Measurements from ENCODE around the gene LYRM4. TPM values are rescaled to one million over a fixed set of nuclear protein-coding genes. Genes with fewer than 3 reads are reported as not detected.

LYRM4 gene
- polyA plus RNA-seq, 2 of the 4 experiments (the other 2 are of a cell fraction) = 25.6 to 43.3 TPM

DNA sequence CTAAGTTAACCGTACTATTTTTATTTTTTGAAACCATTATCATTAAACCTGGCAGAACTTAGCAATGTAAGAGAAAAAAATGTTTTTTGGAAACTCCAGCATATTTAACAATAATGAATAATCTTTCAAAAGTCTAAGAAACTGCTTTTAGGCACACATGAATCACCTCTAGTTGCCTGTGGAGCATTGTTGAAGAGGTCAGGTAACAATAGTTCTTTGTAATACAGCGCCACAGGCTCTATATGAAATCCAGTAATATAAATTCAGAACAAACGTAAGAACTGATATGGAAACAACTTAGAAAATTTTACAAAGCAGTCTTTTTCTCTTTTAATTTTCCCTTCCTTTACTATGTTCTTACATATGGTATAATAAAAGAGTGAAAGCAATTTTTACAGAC, 10.3 kb downstream of the LYRM4 start:
- Histone ChIP-seq H3K4me2 (no peak overlapping the region), H3K27ac (no peak overlapping the region), H3K9me3 (no peaks in the 10 kb centered on the region), H3K4me3 (no peak overlapping the region), H3K4me1 (peaks cover 14% of the 10 kb centered on the region)
- ATAC-seq = no peak
- ChIA-PET CTCF (no interaction called here), POLR2A (no interaction called here)
- TF ChIP-seq ZFP36 (IDR thresholded peaks at IDR 0.05; ENCODE audit: borderline replicate concordance, partially characterized antibody) = no peak
- TF ChIP-seq CBX8 (IDR thresholded peaks at IDR 0.05) = no peak
- TF ChIP-seq KDM5A (IDR thresholded peaks at IDR 0.05) = no peak
- no peak for TF ChIP-seq EHMT2 (IDR thresholded peaks at IDR 0.05; ENCODE audit: low read depth)
- TF ChIP-seq NPAS2 (CRISPR knock-in tag; IDR thresholded peaks at IDR 0.05; ENCODE audit: borderline replicate concordance) = no peak
- no peak for TF ChIP-seq MAX (IDR thresholded peaks at IDR 0.05)
- no peak for TF ChIP-seq HEYL (CRISPR knock-in tag; IDR thresholded peaks at IDR 0.05)
- TF ChIP-seq POLR2AphosphoS2 (conservative IDR thresholded peaks at IDR 0.05; ENCODE audit: low read length) = no peak
- no peak for TF ChIP-seq RCOR1 (IDR thresholded peaks at IDR 0.05; ENCODE audit: low read depth, low read length)
- TF ChIP-seq CEBPB (IDR thresholded peaks at IDR 0.05) = no peak
- TF ChIP-seq MAZ (IDR thresholded peaks at IDR 0.05; ENCODE audit: borderline replicate concordance, low read depth, low read length) = no peak
- WGBS (ENCODE audit: missing lambda C conversion rate) = 92% methylated on average over 3 of the region's 3 CpGs
- DNase-seq (ENCODE audit: low read depth in 1 of 2, low spot score in 1 of 2) = no peak
- FAIRE-seq = no peak

- FAIRE-seq (no peak), DNase-seq (ENCODE audit: low read depth in 1 of 2, low spot score in 1 of 2) (no peak), ATAC-seq (no peak)
- Histone ChIP-seq H3K4me2 (peak overlapping the region; percentile 39; the same call in 2 of the 3 replicates), H3K9me3 (no peaks in the 10 kb centered on the region), H3K4me3 (no peak overlapping the region), H3K27ac (no peak overlapping the region), H3K4me1 (peaks cover 14% of the 10 kb centered on the region)
- WGBS (ENCODE audit: missing lambda C conversion rate) = 80% methylated on average over 5 of the region's 5 CpGs
- no peak for TF ChIP-seq KDM1A (IDR thresholded peaks at IDR 0.05; ENCODE audit: low read depth)
- no peak for TF ChIP-seq HDAC2 (IDR thresholded peaks at IDR 0.05)
- TF ChIP-seq EHMT2 (IDR thresholded peaks at IDR 0.05; ENCODE audit: low read depth) = no peak
- TF ChIP-seq, protein P1, sequence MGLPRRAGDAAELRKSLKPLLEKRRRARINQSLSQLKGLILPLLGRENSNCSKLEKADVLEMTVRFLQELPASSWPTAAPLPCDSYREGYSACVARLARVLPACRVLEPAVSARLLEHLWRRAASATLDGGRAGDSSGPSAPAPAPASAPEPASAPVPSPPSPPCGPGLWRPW (IDR thresholded peaks at IDR 0.05) = no peak
- TF ChIP-seq CBX8 (IDR thresholded peaks at IDR 0.05) = no peak
- no peak for TF ChIP-seq KDM5A (IDR thresholded peaks at IDR 0.05)
- no peak for TF ChIP-seq POLR2A (IDR thresholded peaks at IDR 0.05; ENCODE audit: low read length)
- TF ChIP-seq RCOR1 (IDR thresholded peaks at IDR 0.05; ENCODE audit: low read depth, low read length) = no peak
- no peak for TF ChIP-seq MAFK (IDR thresholded peaks at IDR 0.05; ENCODE audit: partially characterized antibody)
- TF ChIP-seq, protein P2, sequence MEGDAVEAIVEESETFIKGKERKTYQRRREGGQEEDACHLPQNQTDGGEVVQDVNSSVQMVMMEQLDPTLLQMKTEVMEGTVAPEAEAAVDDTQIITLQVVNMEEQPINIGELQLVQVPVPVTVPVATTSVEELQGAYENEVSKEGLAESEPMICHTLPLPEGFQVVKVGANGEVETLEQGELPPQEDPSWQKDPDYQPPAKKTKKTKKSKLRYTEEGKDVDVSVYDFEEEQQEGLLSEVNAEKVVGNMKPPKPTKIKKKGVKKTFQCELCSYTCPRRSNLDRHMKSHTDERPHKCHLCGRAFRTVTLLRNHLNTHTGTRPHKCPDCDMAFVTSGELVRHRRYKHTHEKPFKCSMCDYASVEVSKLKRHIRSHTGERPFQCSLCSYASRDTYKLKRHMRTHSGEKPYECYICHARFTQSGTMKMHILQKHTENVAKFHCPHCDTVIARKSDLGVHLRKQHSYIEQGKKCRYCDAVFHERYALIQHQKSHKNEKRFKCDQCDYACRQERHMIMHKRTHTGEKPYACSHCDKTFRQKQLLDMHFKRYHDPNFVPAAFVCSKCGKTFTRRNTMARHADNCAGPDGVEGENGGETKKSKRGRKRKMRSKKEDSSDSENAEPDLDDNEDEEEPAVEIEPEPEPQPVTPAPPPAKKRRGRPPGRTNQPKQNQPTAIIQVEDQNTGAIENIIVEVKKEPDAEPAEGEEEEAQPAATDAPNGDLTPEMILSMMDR (IDR thresholded peaks at IDR 0.05) = no peak
- no peak for TF ChIP-seq BCL3 (IDR thresholded peaks at IDR 0.05)
- TF ChIP-seq CEBPB (IDR thresholded peaks at IDR 0.05) = no peak
- TF ChIP-seq MYC (IDR thresholded peaks at IDR 0.05; ENCODE audit: borderline replicate concordance, low read length) = no peak
- no peak for TF ChIP-seq PBX3 (IDR thresholded peaks at IDR 0.05)
- TF ChIP-seq MAX (IDR thresholded peaks at IDR 0.05) = no peak
- TF ChIP-seq NFE2L2 (conservative IDR thresholded peaks at IDR 0.05; ENCODE audit: low read length) = no peak
- no peak for TF ChIP-seq JUNB (IDR thresholded peaks at IDR 0.05)
- TF ChIP-seq SMC3 (IDR thresholded peaks at IDR 0.05) = no peak
- CTCF ChIA-PET = interaction anchor here (1.3 kb wide), 1 partner anchor 106 kb away, joined by 5 read pairs; no protein-coding TSS in a partner anchor
- POLR2A ChIA-PET = no interaction called here
Observed at GRCh38 chr6:5249451-5250122, 11.2 kb downstream of the LYRM4 start.

Measured in A549 (cell line).